Pons (tissue), 1 donor: ENCODE measurements around the gene DCTN4.
"Not testable (repeated sequence)": the region's sequence is repeated elsewhere in the genome, so short reads cannot be mapped to it uniquely, and the experiment has no call there.

Experiments
- DNase-seq: peaks from one replicate; pipeline ENCODE4 v3.0.0-alpha.2; 2016; ENCODE audit warnings: low spot score

DCTN4 gene

DNA sequence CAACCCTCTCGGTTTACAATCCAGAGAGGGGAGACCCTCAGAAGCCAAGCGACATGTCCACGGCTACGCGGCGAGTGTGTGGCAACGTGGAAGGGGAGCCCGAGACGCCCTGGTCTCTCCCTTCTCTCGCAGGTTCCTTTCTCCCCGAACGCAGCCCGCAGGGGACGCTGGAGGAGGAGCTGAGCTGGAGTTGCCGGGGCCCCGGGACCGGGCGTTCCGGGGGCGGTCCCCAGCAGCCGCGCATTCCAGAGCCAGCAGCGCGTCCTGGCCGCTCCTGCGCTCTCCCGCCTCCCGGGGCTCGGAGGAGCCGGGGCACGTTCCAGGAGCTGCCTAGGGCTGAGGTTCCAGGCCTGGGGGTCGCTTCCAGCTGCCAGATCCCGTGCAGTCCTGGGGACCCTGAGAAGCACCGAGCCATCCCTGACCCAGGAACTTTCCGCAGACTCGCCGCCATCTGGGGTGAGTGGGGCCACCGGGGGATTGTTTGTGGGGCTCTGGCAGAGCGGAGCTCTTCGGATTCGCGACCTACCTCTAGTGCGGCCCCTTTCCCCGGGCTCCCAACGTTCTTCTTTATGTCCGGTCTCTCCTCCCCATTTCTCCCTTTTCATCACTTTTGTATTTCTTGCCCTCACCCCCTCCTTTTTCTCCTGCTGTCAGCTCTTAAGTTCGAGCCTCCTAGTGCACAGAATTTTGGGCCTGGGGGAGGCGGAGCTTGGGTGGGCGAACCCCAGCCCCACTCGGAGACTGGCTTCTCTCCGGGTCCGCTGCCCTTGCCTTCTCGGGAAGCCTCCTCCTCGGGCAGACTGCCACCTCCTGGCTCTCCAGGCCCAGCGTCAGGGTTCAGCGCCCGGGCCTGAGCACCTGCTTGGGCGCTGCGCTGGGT lies 19.9 kb upstream of the DCTN4 start, which contains the start of gene SMIM3:
TSS of gene SMIM3 (plus strand) at position 241 of the 880 bp plus-strand sequence. CDS start 16,684 bp downstream, outside the sequence.
- DNase-seq: no peak

- DNase-seq: no peak
Measured at GRCh38 chr5:150778088-150778516, 19.3 kb upstream of the DCTN4 start.

GRCh38 chr5:150777685-150778084 lies 18.9 kb upstream of the DCTN4 start:
- DNase-seq: no peak

GRCh38 chr5:150774145-150774544 lies 15.3 kb upstream of the DCTN4 start:
- DNase-seq: no peak

DNA sequence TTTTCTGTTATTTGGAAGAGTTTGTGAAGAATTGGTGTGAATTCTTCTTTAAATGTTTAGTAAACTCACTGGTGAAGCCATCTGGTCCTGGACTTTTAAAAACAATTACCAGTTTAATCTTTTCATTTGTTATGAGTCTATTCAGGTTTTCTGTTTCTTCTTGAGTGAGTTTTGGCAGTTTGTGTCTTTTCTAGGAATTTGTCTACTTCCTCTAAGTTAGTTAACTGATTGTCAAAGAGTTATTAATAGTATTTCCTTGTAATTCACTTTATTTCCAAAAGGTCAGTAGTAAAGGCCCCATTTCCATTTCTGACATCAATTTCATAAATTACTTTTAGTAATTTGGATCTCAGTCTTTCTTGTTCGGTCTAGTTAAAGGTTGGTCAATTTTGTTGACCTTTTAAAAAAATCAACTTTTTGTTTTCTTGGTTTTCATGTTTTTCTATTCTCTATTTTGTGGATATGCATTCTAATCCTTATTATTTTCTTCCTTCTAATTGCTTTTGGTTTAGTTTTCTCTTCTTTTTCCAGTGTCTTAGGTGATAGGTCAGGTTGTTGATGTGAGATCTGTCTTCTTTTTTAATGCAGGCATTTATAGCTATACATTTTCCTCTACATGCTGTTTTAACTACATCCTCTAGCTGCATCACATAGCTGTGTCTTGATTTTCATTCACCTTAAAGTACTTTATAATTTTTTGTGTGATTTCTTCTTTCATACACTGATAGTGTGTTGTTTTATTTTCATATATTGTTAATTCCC lies 12.4 kb upstream of the DCTN4 start:
- DNase-seq: no peak

- no peak for DNase-seq
Measured at GRCh38 chr5:150766251-150766650, 7.4 kb upstream of the DCTN4 start.

DNA sequence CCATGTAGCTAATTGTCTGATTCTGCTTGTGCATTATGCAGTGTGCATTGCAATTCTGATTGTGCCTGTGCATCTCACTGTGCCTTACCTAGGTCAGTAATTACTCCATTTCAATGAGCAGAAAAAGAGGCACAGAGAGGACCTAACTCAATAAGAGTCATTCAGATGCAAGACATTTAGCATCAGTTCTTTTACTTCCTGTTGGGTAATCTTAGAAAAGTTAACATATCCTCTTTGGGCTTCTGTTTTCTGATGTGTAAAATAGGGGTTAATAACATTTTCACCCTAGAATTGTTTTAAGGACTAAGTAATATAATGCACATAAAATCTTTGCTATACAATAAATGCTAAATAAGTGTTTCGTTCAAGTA lies 7.0 kb upstream of the DCTN4 start:
- DNase-seq: no peak

GRCh38 chr5:150765011-150765798 lies 6.4 kb upstream of the DCTN4 start:
- no peak for DNase-seq

DNA sequence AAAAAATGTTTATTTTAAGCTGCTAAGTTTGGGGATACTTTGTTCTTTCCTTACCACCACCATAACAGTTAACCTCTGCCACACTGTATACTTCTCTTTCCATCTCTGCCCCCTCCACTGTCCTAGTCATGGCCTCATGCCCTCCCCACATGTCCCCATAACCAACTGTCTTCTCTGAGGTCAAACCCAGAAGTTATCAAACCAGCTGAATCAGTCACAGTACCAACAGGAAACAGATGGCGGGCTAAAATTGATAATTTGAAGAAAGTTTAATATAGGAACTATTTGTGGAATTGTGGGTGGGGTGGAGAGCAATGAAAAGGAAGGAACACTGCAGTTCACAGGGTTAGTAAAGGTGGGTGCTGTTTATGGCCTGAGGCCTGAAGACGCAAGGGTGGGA lies 5.7 kb upstream of the DCTN4 start:
- DNase-seq: no peak

DNA sequence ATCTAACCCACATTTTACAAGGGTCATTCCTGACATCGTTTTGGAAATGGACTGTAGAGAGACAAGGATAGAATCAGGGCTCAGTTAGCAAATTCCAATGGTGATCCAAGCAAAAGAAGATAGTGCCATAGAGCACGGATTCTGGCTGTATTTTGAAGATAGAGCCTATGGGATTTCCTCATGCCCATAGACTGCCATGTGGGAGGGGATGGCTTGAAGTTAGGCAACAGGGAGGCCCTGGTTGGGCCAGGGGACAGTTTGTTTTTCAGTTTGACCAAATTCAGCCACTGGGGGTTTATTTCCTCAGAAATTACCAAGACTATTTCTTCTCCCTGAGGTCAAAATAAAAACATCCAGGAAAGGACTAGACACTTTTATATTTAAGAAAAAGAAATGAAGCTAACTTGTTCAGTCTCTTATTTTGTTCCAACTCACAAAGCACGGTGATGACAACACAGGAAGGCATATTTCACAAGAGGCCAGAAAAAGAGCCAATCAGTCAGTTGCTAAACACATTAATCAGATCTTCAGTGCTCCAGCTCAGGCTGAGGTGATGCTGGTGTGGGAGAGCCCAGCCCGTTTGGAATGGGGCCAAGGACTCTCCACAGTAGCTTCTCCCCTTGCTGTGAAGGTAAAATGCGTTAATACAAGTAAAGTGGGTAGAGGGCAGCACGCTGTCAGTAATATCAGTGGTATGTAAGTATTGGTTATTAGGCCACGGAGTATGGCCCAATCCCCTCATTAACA lies 4.4 kb upstream of the DCTN4 start:
- peak; percentile 28 for DNase-seq

DNA sequence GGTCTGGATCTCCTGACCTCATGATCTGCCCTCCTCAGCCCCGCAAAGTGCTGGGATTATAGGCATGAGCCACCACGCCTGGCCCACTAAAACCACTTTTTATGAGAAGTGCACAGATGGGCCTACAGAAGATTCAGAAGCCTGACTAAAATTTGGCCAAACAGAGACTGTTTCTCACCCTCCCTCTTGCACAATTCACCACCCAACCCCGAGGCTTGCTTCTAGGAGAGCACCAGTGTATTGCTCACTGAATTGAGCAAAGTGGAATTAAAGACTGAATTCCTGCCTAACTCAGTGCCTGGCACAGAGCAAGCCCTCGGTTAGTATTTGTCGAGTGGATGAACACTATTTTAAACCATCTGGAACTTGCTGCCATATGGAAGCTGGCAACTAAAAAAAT lies 3.4 kb upstream of the DCTN4 start:
- no peak for DNase-seq

DNA sequence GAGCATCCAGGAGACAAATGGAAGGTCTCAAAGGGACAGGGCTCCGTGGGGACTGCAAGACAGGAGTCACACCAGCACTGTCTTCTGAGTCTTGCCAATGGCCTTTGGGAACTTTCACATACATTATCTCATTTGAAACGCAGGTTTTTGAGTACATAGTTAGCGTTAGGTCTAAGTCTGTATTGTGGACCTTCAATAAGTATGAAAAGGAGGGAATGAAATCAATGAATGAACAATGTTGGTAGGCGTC lies 442 bp upstream of the DCTN4 start:
- DNase-seq: no peak

- no peak for DNase-seq
Measured at GRCh38 chr5:150758203-150758530, 650 bp downstream of the DCTN4 start.

GRCh38 chr5:150757087-150757649 lies 1.6 kb downstream of the DCTN4 start:
- no peak for DNase-seq

DNA sequence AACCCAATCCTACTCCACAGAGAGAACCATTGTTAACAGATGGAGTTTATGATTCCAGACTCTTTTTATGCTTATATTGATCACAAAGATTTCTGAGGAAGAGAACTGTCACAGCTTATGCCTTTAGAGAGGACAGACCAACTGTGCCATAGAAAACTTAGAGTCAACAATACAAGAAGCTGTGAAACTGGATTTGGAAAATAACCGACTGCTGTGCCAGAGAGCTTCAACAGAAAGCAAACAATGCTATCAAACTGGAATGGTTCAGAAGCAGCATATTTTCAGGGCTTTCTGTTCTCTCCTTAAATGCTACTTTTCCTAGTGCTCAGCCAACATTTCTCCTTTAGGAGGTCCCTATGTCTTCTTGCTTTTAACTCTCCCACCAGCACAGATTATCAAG lies 5.0 kb downstream of the DCTN4 start:
- DNase-seq: no peak

DNA sequence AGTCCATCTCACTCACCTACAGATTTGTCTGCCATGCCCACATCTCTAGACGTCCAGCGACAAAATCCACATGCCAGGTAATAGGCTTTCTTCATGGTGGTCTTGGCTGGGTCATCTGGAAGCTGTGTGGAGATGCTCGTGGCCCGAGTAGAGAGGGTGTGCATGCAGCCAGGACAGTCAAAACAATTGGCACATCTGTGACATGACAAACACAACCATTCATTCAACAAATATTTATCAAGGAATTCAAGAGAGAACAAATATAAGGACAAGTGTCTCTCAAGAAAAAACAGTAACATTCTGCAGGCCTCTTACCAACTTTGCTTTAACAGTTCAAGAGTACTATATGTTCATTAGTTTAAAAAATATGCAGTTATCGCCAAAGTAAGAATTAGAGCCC lies 5.4 kb downstream of the DCTN4 start:
- DNase-seq: no peak

DNA sequence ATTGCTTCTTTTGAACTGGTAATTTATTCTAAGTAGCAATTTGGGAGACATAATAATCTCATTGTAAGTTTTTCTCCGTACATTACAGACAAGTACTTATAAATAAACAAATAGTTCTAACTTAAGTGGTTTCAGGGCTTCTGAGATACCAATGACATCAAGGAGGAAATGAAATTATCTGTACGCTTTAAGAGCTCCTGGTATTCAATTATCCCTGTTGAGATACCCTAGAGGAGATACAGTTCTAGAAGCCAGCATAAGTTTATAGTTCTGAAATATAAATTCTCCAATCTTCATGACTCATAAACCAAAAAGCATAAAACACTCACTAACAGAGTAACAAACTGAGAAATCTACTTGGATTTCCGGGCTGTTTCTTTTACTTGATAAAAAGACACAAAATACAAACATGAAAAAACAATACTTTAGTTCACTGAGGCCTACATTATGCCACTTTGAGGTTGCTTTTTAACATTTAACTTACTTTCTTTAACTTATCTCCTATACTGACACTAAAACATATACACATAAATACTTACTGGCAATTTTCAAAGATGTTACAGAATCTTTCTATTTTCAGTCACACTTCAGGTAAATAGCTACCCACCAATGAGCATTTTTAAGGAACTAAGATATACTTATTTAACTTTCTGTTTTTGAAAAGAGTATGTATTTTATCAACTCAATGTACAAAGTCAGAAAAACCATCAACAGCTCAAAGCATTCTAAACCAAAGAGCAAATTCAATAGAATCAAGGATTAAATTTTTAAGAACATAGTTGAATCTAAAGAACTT lies 7.5 kb downstream of the DCTN4 start:
- DNase-seq: no peak

GRCh38 chr5:150750469-150750868 lies 8.3 kb downstream of the DCTN4 start:
- DNase-seq: no peak

DNA sequence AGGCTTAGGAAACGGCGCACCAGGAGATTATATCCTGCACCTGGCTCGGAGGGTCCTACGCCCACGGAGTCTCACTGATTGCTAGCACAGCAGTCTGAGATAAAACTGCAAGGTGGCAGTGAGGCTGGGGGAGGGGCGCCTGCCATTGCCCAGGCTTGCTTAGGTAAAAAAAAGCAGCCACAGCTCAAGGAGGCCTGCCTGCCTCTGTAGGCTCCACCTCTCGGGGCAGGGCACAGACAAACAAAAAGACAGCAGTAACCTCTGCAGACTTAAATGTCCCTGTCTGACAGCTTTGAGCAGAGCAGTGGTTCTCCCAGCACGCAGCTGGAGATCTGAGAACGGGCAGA lies 15.7 kb downstream of the DCTN4 start:
- not testable (repeated sequence) for DNase-seq

DNA sequence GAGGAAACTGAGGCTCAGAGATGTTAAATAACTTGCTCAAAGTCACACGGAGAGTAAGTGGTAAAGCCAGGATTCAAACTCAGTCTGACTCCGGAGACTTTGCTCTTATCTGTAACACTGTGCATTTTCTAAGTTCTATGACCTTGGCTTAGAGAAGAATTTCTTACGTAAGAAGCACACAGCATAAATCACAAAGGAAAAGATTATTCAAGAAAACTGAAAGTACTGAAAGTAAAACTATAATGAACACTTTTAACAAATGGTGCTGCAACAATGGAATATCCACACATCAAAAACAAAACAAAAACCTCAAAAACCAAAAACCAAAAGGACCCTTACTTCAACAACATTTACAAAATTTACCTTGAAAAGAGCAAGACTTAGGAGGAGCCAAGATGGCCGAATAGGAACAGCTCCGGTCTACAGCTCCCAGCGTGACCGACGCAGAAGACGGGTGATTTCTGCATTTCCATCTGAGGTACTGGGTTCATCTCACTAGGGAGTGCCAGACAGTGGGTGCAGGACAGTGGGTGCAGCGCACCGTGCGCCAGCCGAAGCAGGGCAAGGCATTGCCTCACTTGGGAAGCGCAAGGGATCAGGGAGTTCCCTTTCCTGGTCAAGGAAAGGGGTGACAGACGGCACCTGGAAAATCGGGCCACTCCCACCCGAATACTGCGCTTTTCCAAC lies 16.2 kb downstream of the DCTN4 start:
- not testable (repeated sequence) for DNase-seq
